ENCODE measurements around the gene PTPRR.

DNA sequence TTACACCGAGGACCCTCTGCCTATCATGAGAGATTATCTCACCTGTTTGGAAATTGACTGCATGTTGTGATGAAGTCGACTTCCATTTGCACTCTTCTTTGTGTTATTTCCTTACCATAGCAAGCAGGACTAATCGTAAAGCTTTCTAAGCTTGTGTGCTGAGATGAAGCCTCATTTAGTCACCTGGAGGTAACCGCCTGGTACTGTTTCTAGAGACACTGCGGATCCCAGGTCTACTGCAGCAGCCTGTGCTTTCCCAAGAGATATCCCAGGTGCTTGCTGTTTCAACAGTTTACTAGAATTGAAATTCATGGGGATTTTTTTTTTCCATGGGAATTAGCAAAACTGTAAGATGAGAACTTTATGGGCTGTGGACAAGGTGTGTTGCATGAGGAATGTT lies 131.8 kb downstream of the PTPRR start:
- no peak for TF ChIP-seq POLR2AphosphoS5 (IDR thresholded peaks at IDR 0.05)
- TF ChIP-seq, protein P1, sequence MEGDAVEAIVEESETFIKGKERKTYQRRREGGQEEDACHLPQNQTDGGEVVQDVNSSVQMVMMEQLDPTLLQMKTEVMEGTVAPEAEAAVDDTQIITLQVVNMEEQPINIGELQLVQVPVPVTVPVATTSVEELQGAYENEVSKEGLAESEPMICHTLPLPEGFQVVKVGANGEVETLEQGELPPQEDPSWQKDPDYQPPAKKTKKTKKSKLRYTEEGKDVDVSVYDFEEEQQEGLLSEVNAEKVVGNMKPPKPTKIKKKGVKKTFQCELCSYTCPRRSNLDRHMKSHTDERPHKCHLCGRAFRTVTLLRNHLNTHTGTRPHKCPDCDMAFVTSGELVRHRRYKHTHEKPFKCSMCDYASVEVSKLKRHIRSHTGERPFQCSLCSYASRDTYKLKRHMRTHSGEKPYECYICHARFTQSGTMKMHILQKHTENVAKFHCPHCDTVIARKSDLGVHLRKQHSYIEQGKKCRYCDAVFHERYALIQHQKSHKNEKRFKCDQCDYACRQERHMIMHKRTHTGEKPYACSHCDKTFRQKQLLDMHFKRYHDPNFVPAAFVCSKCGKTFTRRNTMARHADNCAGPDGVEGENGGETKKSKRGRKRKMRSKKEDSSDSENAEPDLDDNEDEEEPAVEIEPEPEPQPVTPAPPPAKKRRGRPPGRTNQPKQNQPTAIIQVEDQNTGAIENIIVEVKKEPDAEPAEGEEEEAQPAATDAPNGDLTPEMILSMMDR (IDR thresholded peaks at IDR 0.05) = no peak

Measured in breast epithelium (tissue), 3 donors.